8988T (cell line): ENCODE measurements around the gene TWIST2.

Experiments
- DNase-seq: peaks from one replicate; pipeline ENCODE4 v3.0.0; 2011

TWIST2 gene

DNA sequence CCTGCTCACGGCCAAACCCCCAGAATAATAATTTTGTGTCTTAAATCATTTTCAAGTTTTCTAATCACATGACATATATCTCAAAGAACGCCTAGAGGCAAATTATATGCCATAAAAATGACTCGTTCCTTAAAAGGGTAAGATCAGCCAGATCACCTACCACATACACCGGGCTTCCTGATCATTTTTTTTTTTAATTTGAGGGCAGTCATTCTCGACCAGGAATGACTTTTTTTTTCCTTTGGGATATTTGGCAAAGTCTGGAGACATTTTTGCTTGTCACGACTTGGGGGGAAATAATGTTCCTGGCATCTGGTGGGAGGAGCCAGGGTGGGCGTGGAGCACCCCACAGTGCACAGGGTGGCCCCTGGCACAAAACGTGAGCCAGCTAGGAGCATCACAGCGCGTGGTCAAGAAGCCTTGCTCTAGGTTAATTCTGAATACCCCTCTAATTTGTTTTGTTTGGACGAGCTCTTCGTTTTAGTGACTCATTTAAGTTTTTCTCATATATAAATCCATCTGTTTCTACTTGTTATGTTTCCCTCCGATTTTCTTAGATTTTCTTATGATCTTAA, 94.9 kb downstream of the TWIST2 start:
- no peak for DNase-seq

DNA sequence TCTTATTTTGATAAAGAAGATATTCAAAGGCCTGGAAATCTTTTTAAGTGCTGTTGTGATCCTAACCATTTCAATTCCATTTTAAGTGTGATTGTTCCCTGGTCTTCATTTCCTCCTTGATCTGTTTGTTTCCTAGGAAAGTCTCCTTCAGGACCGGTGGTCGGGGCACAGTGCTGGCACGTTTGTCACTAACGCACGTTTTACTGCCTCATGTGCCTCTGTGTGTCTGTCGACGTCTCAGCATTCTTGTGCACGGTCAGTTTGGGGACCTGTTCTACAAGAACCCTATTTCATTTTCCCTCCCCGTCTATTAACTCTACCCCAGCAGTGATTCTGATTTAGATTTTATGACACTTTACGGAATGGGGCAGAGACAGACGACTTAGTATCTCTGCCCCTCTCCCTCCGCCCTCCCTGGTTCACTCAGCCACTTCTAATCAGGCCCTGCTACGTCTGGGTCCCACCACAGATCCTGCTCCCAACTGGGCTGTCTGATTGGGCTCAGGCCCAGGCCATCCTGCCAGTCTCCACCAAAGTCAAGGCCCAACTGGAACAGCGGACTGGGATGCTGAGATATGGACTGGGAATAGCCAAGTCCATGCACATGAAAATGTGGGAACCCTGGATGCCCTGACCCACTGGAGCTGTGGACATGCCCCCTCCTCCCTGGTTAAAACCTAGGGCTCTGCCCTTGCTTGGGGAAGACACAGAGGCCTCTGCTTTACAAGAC, 95.6 kb downstream of the TWIST2 start:
- DNase-seq = no peak

DNA sequence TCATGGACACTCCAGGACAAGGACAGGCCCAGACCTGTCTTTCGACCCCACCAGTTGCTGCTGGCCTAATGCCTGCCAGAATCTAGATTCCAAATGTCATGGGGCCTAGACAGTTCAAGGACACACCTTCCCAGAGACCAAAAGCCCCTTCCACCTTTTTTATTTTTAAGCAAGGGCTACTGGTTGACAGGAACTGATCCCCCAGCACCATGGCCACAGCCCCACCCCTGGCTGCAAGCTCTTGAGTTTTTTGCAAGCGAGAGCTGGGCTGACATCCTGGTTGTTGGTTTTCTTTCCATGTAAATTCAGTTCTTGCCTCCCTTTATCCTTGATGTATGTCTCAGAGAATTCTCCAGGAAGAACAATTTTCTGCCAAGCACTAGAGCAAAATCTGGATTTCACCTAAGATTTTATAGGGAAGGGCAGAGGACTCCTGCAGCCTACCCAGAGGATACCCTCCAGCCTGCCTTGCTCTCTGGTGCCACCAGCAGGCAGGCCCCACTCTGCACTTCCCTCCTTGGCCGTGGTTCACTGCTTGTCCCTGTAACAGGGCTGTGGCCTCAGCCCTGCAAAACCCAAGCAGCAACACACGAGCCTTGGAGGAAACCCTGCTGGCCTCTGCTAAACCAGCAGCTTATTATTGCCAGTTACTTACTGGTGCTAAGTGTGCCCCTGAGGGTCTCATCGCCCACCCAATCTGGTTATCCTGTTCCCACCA, 97.7 kb downstream of the TWIST2 start:
- peak; percentile 48 for DNase-seq

DNA sequence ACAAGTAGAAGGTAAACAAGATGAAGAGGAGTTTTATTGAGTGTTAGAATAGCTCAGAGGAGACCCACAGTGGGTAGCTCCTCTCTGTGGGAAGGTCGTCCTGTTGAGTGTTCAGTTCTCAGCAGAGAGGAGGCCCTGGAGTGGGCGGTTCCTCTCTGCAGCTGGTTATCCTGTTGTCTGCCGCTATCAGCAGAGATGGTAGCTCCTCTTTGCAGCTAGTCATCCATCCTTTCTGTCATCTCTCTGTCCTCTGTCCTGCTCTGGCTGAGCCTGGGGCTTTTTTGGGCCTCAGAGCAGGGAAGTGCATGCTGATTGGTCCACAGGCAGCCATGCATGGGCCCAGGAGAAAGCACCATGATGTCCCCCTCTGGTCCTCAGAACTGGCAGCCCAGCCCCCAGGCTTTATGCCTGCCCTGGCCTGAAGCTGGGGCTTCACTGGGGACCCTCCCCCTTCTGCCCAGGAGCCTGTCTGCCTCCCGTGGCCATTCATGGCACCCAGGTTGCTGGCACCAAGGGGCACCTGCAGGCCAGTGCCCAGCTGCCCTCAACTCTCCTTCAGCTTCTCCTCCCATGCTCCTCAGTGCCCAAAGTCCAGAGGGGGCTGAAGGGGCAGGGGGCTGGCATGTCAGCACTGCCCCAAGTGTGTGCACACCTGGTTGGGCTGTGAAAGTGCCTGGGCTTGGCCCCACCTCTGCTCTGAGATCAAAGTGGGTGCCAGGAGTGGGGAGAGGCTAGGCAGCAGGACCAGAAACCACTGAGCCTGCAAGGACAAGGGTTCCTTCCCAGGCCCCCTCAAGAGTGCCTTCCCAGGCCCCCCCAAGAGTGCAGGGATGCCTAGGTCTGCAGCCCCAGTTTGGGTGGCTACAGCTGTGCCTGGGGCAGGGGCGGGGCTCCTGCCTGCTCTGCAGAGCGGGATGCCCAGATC, 98.7 kb downstream of the TWIST2 start:
- no peak for DNase-seq

DNA sequence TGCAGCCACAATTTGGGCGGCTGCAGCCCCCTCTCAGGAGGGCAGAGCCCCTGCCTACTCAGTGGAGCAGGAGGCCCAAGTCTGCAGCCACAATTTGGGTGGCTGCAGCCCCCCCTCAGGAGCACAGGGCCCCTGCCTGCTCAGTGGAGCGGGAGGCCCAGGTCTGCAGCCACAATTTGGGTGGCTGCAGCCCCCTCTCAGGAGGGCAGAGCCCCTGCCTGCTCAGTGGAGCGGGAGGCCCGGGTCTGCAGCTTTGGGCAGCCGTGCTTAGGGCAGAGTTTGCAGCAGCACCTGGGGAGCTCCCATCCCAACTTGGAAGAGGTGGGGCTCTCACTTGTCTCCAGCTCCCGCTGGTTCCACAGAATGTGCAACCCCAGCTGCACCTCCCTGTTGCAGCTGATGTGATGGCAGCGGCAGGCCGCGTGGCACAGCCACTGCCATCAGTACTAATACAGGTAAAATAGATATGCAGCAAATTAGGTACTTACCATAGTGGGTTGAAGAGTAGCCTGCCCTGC, 99.4 kb downstream of the TWIST2 start:
- no peak for DNase-seq

DNA sequence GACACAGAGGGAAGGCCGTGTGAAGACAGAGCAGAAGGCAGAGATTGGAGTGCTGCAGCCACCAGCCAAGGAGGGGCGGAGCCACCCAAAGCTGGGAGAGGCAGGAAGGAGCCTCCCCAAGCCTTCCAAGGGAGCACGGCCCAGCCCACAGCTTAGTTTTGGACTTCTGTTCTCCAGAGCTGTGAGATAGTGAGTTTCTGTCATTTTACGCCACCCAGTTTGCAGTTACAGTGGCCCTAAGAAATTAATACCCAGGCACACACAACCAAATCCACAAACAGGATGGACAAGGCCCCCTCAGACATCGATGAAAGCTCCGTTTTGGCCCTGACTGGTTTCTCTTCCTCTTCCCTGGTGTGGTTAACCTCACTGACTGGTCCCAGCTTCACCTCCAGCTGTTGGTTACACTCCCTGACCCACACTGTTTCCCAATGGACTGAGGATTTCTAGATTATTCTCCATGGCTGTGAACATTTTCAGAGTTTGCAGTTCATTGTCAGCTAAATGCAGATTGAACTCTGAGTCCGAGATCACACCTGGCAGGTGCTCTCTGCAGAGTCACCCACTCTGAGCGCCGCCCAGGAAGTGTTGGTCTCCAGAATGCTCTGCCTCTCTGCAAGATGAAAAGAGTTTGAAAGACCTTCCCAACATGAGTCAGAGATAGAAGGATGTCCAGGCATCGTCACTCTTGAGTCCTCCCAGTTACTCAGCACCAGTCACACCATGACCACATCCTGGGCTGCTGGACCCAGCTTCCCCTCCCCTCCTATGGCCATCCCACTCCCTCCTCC, 100.2 kb downstream of the TWIST2 start:
- DNase-seq = peak; percentile 47

DNA sequence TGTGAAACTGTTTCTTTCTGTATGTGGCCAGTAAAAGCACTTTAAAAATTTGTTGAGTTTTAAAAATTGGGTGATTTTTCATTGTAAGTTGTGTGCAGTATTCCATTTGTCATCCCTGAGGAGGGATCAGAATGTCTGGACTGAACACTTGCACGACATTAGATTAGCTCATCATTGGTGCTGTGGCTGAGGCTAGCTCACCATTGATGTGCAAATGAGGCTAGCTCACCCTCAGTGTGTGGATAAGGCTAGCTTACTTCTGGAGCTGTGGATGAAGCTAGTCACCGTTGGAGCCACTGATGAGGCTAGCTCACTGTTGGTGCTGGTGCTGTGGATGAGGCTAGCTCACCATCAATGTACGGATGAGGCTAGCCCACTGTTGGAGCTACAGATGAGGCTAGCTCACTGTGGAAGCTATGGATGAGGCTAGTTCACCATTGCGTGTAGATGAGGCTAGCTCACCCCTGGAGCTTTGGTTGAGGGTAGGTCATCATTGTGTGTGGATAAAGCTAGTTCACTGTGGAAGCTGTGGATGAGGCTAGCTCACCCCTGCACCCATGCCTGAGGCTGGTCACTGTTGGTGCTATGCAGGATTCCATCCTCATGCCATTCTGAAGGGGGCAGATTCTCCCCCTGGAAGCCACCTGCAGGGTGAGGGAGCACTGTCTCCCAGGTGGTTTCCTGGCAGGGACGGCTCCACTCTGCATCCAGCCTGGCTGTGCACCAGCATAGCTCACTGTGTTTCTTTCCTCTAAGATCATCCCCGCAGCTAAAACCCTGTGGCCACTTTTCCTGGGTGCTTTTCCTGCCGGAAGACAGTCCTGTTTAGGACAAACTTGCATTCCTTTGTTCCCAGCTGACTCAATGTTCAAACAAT, 101.1 kb downstream of the TWIST2 start:
- no peak for DNase-seq

DNA sequence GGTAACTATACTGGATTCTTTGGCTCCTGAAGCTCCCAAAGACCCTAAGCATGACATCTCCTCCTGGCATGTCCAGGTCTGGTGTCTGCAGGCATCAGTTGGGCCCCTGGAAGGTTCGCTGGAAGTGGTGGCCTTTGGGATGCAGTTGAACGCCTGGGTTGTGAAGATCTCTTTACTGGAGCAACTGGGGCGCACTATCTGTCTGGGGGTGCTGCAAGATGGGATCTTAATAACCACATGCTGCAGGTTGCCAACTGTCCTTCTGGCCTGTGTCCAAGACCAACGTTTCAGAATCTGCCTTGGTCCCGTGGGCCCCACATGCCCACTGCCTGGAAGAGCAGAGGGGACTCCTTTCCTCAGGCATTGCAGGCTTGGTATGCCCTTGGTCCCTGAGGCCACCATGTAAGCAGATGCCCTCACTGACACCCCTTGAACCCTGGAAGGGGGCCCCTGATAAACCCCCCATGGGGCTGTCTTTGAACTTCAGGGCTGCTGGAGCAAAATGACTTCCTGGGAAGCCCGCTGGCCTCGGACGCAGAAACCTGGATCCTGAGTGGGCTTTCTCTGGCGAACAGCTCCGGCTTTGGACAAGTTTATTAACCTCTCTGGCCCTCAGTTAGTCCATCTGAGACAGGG, 101.9 kb downstream of the TWIST2 start:
- DNase-seq = no peak

DNA sequence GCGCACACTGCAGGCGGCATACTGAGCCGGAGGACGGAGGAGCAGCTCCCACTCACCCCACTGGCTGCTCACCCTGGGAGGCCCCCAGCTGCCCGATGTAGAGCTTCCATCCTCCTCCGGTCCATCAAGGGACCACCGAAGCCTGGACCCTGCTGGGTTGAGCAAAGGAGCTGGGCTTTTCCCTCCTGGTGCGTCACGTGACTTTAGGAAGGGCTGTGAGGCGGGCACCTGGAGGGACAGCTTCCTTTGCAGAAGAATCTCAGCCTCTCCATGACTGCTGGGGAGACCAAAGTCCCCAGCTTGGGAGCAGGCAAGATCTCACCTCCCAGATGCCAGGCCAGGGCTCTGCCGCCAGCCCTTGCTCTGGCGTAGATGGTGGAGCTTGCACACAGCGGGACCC, 102.7 kb downstream of the TWIST2 start:
- no peak for DNase-seq

DNA sequence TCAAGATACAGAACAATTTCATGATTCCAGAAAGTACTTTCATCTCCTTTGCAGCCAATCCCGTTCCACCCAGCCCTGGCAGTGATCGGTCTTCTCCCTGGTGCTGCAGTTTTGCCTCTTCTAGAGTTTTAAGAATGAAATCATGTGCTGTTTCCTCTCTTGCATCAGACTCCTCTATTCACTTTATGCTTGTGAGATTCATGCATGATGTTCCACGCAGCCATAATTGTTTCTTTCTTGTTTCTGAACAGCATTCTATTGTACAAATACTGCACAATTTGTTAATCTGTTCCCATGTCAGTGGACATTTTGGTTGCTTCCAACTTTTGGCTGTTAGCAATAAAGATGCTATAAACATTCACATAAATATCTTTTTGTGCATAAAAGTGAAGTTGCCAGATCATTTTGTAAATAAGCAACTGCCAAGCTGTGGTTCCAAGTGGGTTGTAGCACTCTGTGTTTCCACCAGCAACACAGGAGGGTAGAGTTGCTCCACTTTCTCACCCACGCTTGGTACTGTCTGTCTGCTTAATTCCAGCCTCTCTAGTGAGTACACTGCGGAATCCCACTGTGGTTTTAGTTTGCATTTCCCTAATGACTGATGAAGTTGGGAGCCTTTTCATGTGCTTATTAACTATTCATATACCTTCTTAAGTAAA, 104.5 kb downstream of the TWIST2 start:
- DNase-seq = no peak

DNA sequence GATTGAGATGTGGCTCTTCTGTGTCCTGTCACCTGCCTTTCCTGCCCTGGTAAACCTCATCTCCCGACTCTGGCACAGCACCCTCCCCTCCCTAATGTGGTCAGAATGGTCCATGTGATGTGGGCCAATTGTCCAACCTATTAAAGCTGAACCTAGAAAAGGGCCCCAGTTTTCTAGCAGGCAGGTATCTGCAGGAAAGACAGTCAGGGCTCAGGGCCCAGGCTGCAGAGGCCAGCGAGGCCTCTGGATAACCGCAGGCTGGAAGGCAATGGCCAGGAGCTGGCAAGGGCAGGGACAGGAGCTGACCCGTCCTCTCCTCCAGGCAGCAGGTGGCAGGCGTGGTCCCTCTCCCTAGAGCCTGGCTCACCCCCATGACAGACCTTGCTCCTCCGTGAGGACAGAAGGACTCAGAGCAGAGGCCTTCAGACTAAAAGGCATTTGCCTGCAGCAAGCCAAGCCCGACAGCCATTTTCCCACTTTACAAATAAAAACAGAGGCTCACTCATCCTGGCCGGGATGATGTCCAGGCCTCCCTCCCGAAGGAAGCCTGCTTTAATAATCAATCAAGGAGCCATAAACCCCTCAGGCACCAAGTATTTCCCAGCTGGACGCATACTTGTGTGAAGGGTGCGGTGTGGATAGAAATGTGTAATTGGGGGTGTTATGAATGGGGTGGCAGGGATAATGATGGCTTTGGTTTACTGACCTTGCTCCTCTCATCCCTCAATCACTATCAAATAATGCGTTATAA, 107.1 kb downstream of the TWIST2 start:
- no peak for DNase-seq

DNA sequence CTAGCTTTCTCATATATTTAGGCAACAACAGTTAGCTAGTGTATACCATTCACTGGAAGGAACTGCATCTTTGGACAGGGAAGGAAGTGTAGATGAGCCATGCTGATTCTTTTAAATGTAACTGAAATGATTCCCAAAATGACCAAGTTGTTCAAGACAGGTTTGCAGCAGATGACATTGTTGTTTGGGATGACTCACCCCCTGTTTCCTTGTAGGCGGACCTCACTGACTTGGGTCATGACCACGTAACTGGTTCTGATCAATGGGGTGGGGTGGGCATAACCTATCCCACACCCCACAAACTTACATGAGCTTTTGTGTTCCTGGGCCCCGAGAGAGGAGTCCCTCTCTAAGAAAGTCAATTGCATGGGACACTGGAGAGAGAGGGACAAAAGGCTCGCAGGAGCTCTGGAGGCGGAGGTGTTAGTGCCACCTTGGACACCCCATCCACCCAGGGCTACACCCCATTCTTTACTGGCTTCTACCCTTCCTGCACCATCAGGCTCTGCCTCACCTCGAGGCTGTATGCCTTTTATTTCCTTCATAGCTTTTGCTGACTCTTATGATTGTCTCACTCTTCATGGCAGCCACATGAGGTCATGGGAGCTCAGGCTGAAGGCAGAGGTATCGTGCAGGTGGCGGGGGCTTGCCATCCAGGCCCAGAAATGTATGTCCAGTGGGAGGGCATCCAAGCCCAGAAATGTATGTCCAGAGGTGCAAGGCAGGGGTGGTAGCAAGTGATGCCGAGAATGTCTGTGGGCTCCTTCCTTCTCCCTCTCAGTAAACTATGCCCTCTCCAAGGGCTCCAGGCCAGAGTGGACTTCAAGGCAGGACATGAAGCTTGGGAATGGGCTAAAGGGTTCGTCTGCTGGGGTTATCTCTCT, 108.0 kb downstream of the TWIST2 start:
- DNase-seq = no peak

DNA sequence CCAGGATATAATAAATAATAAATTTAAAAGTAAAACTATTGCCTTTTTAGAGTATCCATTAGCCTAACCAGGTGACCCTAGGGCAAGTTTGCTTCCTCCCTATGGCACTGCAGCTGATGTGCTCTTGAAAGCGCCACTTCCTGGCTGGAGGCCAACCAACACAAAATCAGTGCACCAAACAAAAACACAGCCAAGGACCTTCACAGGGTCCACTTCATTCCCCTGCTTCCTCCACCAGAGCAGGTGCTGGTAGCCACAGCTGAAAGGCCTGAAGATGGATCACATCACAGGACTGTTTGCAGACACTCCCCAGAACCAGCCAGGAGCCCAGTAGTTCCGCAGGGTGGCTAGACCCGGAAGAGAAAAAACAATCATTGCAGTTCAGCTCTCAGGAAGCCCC, 108.8 kb downstream of the TWIST2 start:
- no peak for DNase-seq
